ENCODE measurements around the gene FOXP1. TPM values are rescaled to one million over a fixed set of nuclear protein-coding genes. Genes with fewer than 3 reads are reported as not detected.

The FOXP1 gene
- total and polyA plus RNA-seq, 2 of the 8 experiments (the other 6 are each of a cell fraction or from before 2014, with no cell fraction given): 13.9 to 25.4 TPM

GRCh38 chr3:71625676-71626075 lies 42.1 kb upstream of the FOXP1 start:
- TF ChIP-seq JUN (IDR thresholded peaks at IDR 0.05; ENCODE audit: low read depth, low read length) (no peak), USF2 (IDR thresholded peaks at IDR 0.05; ENCODE audit: low read length) (no peak), ATF2 (IDR thresholded peaks at IDR 0.05; ENCODE audit: low read length) (no peak)
- Histone ChIP-seq H3K27ac (ENCODE audit: low read depth, low read length) (no peak overlapping the region), H3K4me3 (ENCODE audit: extremely low read depth in 1 of 4, insufficient read depth in 2 of 4, low read depth in 3 of 4, low read length in 4 of 4) (no peak overlapping the region), H3K4me2 (ENCODE audit: insufficient read depth in 1 of 2, low read depth in 2 of 2, low read length in 2 of 2) (no peak overlapping the region), H4K5ac (ENCODE audit: insufficient read length, low read depth, low read length) (no peak overlapping the region), H3K14ac (ENCODE audit: insufficient read length) (no peak overlapping the region), H3K27me3 (replicated peaks in 1 of 4; ENCODE audit: control insufficient read depth in 3 of 4, extremely low read depth in 1 of 4, insufficient read depth in 3 of 4, low read length in 3 of 4) (no peaks in the 10 kb centered on the region), H3K56ac (replicated peaks; ENCODE audit: insufficient read length, low read depth, low read length) (no peak overlapping the region), H4K91ac (replicated peaks; ENCODE audit: insufficient read length, low read length) (no peak overlapping the region), H3K23ac (ENCODE audit: insufficient read length) (no peak overlapping the region), H2BK12ac (ENCODE audit: low read depth, low read length) (no peak overlapping the region), H3K36me3 (ENCODE audit: control insufficient read depth in 2 of 4, insufficient read depth in 4 of 4, low read length in 3 of 4) (no peaks in the 10 kb centered on the region), H4K20me1 (replicated peaks in 1 of 2; ENCODE audit: control insufficient read depth in 1 of 2, insufficient read depth in 2 of 2, low read length in 2 of 2) (no peaks in the 10 kb centered on the region), H2AFZ (ENCODE audit: low read length) (no peak overlapping the region), H3K79me1 (ENCODE audit: low read depth, low read length) (no peaks in the 10 kb centered on the region), H2BK15ac (ENCODE audit: low read length) (no peak overlapping the region), H2BK5ac (ENCODE audit: low read depth, low read length) (no peak overlapping the region), H2BK120ac (replicated peaks; ENCODE audit: low read depth, low read length) (no peak overlapping the region), H2BK20ac (ENCODE audit: low read length) (no peak overlapping the region), H3K9me3 (ENCODE audit: insufficient read depth in 2 of 2, low read depth in 1 of 2, low read length in 1 of 2) (no peaks in the 10 kb centered on the region), H2AK5ac (ENCODE audit: low read depth, low read length) (no peak overlapping the region), H3K23me2 (ENCODE audit: low read depth, low read length) (no peaks in the 10 kb centered on the region), H3K4me1 (replicated peaks in 1 of 4; ENCODE audit: control insufficient read depth in 3 of 4, insufficient read depth in 4 of 4, low read length in 3 of 4) (peaks cover 0 to under 1% (median 0%) of the 10 kb centered on the region in 4 experiments; a peak in 2 of 7 replicates), H3K18ac (ENCODE audit: extremely low read depth, low read length) (no peak overlapping the region), H3K4ac (replicated peaks; ENCODE audit: insufficient read length, low read depth, low read length) (no peak overlapping the region), H4K8ac (ENCODE audit: extremely low read depth, insufficient read depth, low read length) (no peak overlapping the region), H3K79me2 (ENCODE audit: control insufficient read depth in 1 of 2, insufficient read depth in 2 of 2, low read length in 2 of 2) (no peaks in the 10 kb centered on the region), H3K9ac (replicated peaks in 1 of 4; ENCODE audit: extremely low read depth in 1 of 4, low read depth in 3 of 4, low read length in 3 of 4) (no peak overlapping the region)
- POLR2A ChIA-PET (ENCODE audit: partially characterized antibody): interaction anchor here (0.6 kb wide), 1 partner anchor 94 kb away, joined by 3 read pairs; no protein-coding TSS in a partner anchor
- CTCF ChIA-PET (ENCODE audit: partially characterized antibody): no interaction called here
- no peak for DNase-seq (ENCODE audit: low read depth in 1 of 2, low spot score in 2 of 2)
- no peak for FAIRE-seq

Data from H1 (cell line).